Measurements from ENCODE around the gene SH3D21. TPM values are rescaled to one million over a fixed set of nuclear protein-coding genes. Genes with fewer than 3 reads are reported as not detected.

The SH3D21 gene
- total and polyA plus RNA-seq, 10 of the 15 experiments (the other 5 are each of a cell fraction or from before 2014, with no cell fraction given) = 0.06 to 5.9 (median 2.4) TPM

- TF ChIP-seq MXI1 (IDR thresholded peaks at IDR 0.05; ENCODE audit: low read depth, low read length) (no peak), ASH2L (IDR thresholded peaks at IDR 0.05; ENCODE audit: borderline replicate concordance, low read depth) (no peak)
Measured at GRCh38 chr1:36297062-36297461, 9.1 kb upstream of the SH3D21 start (continued).

DNA sequence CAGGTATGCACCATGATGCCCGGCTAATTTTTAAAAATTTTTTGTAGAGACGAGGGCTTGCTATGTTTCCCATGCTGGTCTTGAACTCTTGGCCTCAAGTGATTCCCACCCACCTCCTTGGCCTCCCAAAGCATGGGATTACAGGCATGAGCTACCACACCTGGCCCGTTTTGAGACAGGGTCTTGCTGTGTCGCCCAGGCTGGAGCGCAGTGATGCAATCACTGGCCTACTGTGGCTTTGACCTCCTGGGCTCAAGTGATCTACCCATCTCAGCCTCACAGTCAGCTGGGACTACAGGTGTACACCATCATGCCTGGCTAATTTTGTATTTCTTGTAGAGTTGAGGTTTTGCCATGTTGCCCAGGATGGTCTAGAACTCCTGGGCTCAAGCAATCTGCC lies 7.5 kb upstream of the SH3D21 start:
- ChIA-PET CTCF (interaction anchor here (1.5 to 2.3 kb wide), 2 partner anchors 8 to 149 kb away, joined by 4 to 10 read pairs; partner anchors contain the start of gene TRAPPC3), SMC1A (ENCODE audit: uncharacterized antibody, unreplicated experiment) (no interaction called here), POLR2A (no interaction called here), RAD21 (ENCODE audit: unreplicated experiment) (no interaction called here)
- H2AFZ ChIP-seq (ENCODE audit: control insufficient read depth, low read depth, low read length) = no peak overlapping the region
- in situ Hi-C loops (cut with MboI) (no loop called here), intact Hi-C loops (cut with micrococcal nuclease; ENCODE audit: unreplicated experiment) (no loop called here)
- H3K79me2 ChIP-seq (ENCODE audit: control insufficient read depth, insufficient read depth, low read length) = no peaks in the 10 kb centered on the region
- no peak for ATAC-seq
- H3K9me3 ChIP-seq (replicated peaks; ENCODE audit: control insufficient read depth, insufficient read depth, low read length) = no peaks in the 10 kb centered on the region
- peaks cover 26 to 43% of the 10 kb centered on the region in 2 experiments for H3K36me3 ChIP-seq (ENCODE audit: control insufficient read depth in 2 of 2, insufficient read depth in 2 of 2, low read length in 1 of 2)
- no peaks in the 10 kb centered on the region for H3K4me1 ChIP-seq (ENCODE audit: control insufficient read depth, insufficient read depth, low read length)
- no TSS peak for BruUV-seq (replicated peaks)
- H3K4me2 ChIP-seq (ENCODE audit: control insufficient read depth, insufficient read depth) = no peak overlapping the region
- no peak overlapping the region for H3K9ac ChIP-seq (ENCODE audit: control insufficient read depth, insufficient read depth, low read length)
- H3K4me3 ChIP-seq = no peak overlapping the region
- H3K27ac ChIP-seq (ENCODE audit: control insufficient read depth, insufficient read depth) = no peak overlapping the region
- no peaks in the 10 kb centered on the region for H3K27me3 ChIP-seq (replicated peaks in 1 of 2; ENCODE audit: control insufficient read depth in 2 of 2, insufficient read depth in 2 of 2, low read length in 1 of 2)
- FAIRE-seq = no peak
- no peak for DNase-seq (ENCODE audit: low read depth, low spot score)
- 86% methylated on average over 5 of the region's 5 CpGs for WGBS (ENCODE audit: insufficient coverage, insufficient replicate concordance, low lambda C conversion rate, missing lambda C conversion rate)
- H4K20me1 ChIP-seq (ENCODE audit: control insufficient read depth, insufficient read depth) = no peaks in the 10 kb centered on the region
- TF ChIP-seq, protein P1, sequence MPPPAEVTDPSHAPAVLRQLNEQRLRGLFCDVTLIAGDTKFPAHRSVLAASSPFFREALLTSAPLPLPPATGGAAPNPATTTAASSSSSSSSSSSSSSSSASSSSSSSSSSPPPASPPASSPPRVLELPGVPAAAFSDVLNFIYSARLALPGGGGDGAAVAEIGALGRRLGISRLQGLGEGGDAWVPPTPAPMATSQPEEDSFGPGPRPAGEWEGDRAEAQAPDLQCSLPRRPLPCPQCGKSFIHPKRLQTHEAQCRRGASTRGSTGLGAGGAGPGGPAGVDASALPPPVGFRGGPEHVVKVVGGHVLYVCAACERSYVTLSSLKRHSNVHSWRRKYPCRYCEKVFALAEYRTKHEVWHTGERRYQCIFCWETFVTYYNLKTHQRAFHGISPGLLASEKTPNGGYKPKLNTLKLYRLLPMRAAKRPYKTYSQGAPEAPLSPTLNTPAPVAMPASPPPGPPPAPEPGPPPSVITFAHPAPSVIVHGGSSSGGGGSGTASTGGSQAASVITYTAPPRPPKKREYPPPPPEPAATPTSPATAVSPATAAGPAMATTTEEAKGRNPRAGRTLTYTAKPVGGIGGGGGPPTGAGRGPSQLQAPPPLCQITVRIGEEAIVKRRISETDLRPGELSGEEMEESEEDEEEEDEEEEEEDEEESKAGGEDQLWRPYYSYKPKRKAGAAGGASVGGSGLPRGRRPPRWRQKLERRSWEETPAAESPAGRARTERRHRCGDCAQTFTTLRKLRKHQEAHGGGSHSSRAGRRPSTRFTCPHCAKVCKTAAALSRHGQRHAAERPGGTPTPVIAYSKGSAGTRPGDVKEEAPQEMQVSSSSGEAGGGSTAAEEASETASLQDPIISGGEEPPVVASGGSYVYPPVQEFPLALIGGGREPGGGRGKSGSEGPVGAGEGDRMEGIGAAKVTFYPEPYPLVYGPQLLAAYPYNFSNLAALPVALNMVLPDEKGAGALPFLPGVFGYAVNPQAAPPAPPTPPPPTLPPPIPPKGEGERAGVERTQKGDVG (CRISPR knock-in tag; IDR thresholded peaks at IDR 0.05) = no peak
- TF ChIP-seq BCL11A (IDR thresholded peaks at IDR 0.05; ENCODE audit: low read depth, low read length) = no peak
- no peak for TF ChIP-seq FOXK2 (IDR thresholded peaks at IDR 0.05)
- TF ChIP-seq POLR2AphosphoS2 (IDR thresholded peaks at IDR 0.05; ENCODE audit: low read depth, low read length) = no peak
- no peak for TF ChIP-seq CHD2 (IDR thresholded peaks at IDR 0.05; ENCODE audit: borderline replicate concordance, low read depth, low read length)
- TF ChIP-seq NFYA (IDR thresholded peaks at IDR 0.05; ENCODE audit: borderline replicate concordance, low read depth, low read length) = no peak
- TF ChIP-seq, protein P2, sequence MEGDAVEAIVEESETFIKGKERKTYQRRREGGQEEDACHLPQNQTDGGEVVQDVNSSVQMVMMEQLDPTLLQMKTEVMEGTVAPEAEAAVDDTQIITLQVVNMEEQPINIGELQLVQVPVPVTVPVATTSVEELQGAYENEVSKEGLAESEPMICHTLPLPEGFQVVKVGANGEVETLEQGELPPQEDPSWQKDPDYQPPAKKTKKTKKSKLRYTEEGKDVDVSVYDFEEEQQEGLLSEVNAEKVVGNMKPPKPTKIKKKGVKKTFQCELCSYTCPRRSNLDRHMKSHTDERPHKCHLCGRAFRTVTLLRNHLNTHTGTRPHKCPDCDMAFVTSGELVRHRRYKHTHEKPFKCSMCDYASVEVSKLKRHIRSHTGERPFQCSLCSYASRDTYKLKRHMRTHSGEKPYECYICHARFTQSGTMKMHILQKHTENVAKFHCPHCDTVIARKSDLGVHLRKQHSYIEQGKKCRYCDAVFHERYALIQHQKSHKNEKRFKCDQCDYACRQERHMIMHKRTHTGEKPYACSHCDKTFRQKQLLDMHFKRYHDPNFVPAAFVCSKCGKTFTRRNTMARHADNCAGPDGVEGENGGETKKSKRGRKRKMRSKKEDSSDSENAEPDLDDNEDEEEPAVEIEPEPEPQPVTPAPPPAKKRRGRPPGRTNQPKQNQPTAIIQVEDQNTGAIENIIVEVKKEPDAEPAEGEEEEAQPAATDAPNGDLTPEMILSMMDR (IDR thresholded peaks at IDR 0.05 in 2 of 3, conservative IDR thresholded peaks at IDR 0.05 in 1 of 3; ENCODE audit: control insufficient read depth in 2 of 3, extremely low read depth in 1 of 3, insufficient read depth in 1 of 3, low read depth in 3 of 3, low read length in 3 of 3) = no peak
- TF ChIP-seq SREBF2 (IDR thresholded peaks at IDR 0.05; ENCODE audit: low read length) = no peak
- no peak for TF ChIP-seq SREBF1 (IDR thresholded peaks at IDR 0.05; ENCODE audit: low read length)
- no peak for TF ChIP-seq NFXL1 (IDR thresholded peaks at IDR 0.05; ENCODE audit: borderline replicate concordance)
- no peak for TF ChIP-seq BCL3 (IDR thresholded peaks at IDR 0.05; ENCODE audit: borderline replicate concordance, insufficient read depth, low read depth, low read length, poor library complexity, severe bottlenecking)
- TF ChIP-seq EED (IDR thresholded peaks at IDR 0.05; ENCODE audit: low read depth) = no peak
- no peak for TF ChIP-seq SMAD5 (IDR thresholded peaks at IDR 0.05; ENCODE audit: low read depth)
- TF ChIP-seq RFX5 (IDR thresholded peaks at IDR 0.05; ENCODE audit: low read depth, low read length) = no peak
- no peak for TF ChIP-seq TBL1XR1 (IDR thresholded peaks at IDR 0.05; ENCODE audit: low read depth, low read length)
